Measurements from ENCODE around the gene PGAP6. TPM values are rescaled to one million over a fixed set of nuclear protein-coding genes. Genes with fewer than 3 reads are reported as not detected.

The PGAP6 gene
- total and polyA plus RNA-seq, 2 experiments from 2014 or later = 133 to 205 TPM

- H3K4me1 ChIP-seq (ENCODE audit: insufficient read depth) = peaks cover 19% of the 10 kb centered on the region
- H3K9me2 ChIP-seq (replicated peaks; ENCODE audit: insufficient read depth) = no peaks in the 10 kb centered on the region
- peak overlapping the region; percentile 87 for H3K27ac ChIP-seq
- peaks cover 22% of the 10 kb centered on the region for H3K79me2 ChIP-seq
- H3K36me3 ChIP-seq (replicated peaks; ENCODE audit: insufficient read depth, low read depth) = no peaks in the 10 kb centered on the region
- H2AFZ ChIP-seq = peak overlapping the region; percentile 90
- DNase-seq (ENCODE audit: low spot score) = peak; percentile 80
- H3K4me2 ChIP-seq = peak overlapping the region; percentile 93
- H3K9me3 ChIP-seq (ENCODE audit: low read depth) = no peaks in the 10 kb centered on the region
- H4K20me1 ChIP-seq (ENCODE audit: insufficient read depth, poor library complexity, severe bottlenecking) = no peaks in the 10 kb centered on the region
- H3K4me3 ChIP-seq = peak overlapping the region; percentile 82
- WGBS (ENCODE audit: low lambda C conversion rate, missing lambda C conversion rate) = 4% methylated on average over 22 of the region's 22 CpGs
- TF ChIP-seq EZH2phosphoT487 (IDR thresholded peaks at IDR 0.05; ENCODE audit: low read depth, severe bottlenecking, unreplicated experiment) (no peak), EZH2 (IDR thresholded peaks at IDR 0.05; ENCODE audit: borderline replicate concordance) (no peak), CTCF (IDR thresholded peaks at IDR 0.05; ENCODE audit: poor library complexity) (no peak)
- H3K27me3 ChIP-seq = no peaks in the 10 kb centered on the region
These were observed 14.8 kb upstream of the PGAP6 start for GRCh38 chr16:396605-397004.

GRCh38 chr16:396199-396598 is 14.4 kb upstream of the PGAP6 start:
- Histone ChIP-seq H3K9me3 (ENCODE audit: low read depth) (no peaks in the 10 kb centered on the region), H2AFZ (peak overlapping the region; percentile 90), H4K20me1 (ENCODE audit: insufficient read depth, poor library complexity, severe bottlenecking) (no peaks in the 10 kb centered on the region), H3K27ac (peak overlapping the region; percentile 87), H3K9me2 (replicated peaks; ENCODE audit: insufficient read depth) (no peaks in the 10 kb centered on the region), H3K27me3 (no peaks in the 10 kb centered on the region), H3K4me1 (ENCODE audit: insufficient read depth) (peaks cover 19% of the 10 kb centered on the region), H3K36me3 (replicated peaks; ENCODE audit: insufficient read depth, low read depth) (no peaks in the 10 kb centered on the region), H3K4me2 (peak overlapping the region; percentile 93), H3K4me3 (peak overlapping the region; percentile 82), H3K79me2 (peaks cover 26% of the 10 kb centered on the region)
- DNase-seq (ENCODE audit: low spot score) = no peak
- no peak for TF ChIP-seq CTCF (IDR thresholded peaks at IDR 0.05; ENCODE audit: poor library complexity)
- no peak for TF ChIP-seq EZH2phosphoT487 (IDR thresholded peaks at IDR 0.05; ENCODE audit: low read depth, severe bottlenecking, unreplicated experiment)
- no peak for TF ChIP-seq EZH2 (IDR thresholded peaks at IDR 0.05; ENCODE audit: borderline replicate concordance)
- 32% methylated on average over 3 of the region's 3 CpGs for WGBS (ENCODE audit: low lambda C conversion rate, missing lambda C conversion rate)

- no peaks in the 10 kb centered on the region for H3K9me2 ChIP-seq (replicated peaks; ENCODE audit: insufficient read depth)
- no peak overlapping the region for H2AFZ ChIP-seq
- no peaks in the 10 kb centered on the region for H3K9me3 ChIP-seq (ENCODE audit: low read depth)
- no peaks in the 10 kb centered on the region for H3K27me3 ChIP-seq
- no peak for TF ChIP-seq CTCF (IDR thresholded peaks at IDR 0.05; ENCODE audit: poor library complexity)
- no peak for TF ChIP-seq EZH2 (IDR thresholded peaks at IDR 0.05; ENCODE audit: borderline replicate concordance)
- peaks cover 24% of the 10 kb centered on the region for H3K4me1 ChIP-seq (ENCODE audit: insufficient read depth)
- DNase-seq (ENCODE audit: low spot score) = no peak
- H4K20me1 ChIP-seq (ENCODE audit: insufficient read depth, poor library complexity, severe bottlenecking) = no peaks in the 10 kb centered on the region
- 97% methylated on average over 7 of the region's 7 CpGs for WGBS (ENCODE audit: low lambda C conversion rate, missing lambda C conversion rate)
- H3K4me3 ChIP-seq = no peak overlapping the region
- H3K27ac ChIP-seq = no peak overlapping the region
- H3K4me2 ChIP-seq = no peak overlapping the region
- no peaks in the 10 kb centered on the region for H3K36me3 ChIP-seq (replicated peaks; ENCODE audit: insufficient read depth, low read depth)
- H3K79me2 ChIP-seq = peaks cover 29% of the 10 kb centered on the region
These were observed 10.8 kb upstream of the PGAP6 start for GRCh38 chr16:392450-393030.

All from hepatocyte (in vitro differentiated cells).